GM18526 (cell line): ENCODE results near the gene SMIM32.

Experiments used
- POLR2A ChIP-seq: IDR thresholded peaks from 3 replicates; pipeline ENCODE4 v1.6.1; 2011; ENCODE audit not compliant: insufficient read length; ENCODE audit errors: extremely low read depth

SMIM32 gene

GRCh38 chr5:136192526-136193321 lies at the start of gene SMIM32:
Gene SMIM32 (minus strand): TSS chr5:136193162. CDS start chr5:136192524, 638 bp downstream.
- no peak for TF ChIP-seq POLR2A

DNA sequence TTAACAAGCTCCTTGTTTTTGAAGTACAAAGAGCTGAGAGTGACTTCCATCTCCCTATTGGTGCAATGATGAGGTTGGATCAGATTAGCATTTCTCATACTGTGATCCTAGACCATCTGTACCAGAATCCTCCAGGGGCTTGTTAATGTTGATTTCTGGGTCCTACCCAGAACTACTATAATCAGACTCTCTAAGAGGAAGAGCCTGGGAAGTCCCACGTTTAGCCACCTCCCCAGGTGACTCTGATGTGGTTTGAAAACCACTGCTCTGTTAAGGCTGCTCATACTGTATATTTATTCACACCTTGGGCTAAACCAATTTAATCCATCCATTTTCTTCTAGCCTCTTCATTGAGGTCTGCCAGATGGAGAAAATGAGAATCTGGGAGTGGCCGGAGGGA lies 49.6 kb upstream of the SMIM32 start:
- no peak for TF ChIP-seq POLR2A

- TF ChIP-seq POLR2A: no peak
Measured at GRCh38 chr5:136242136-136242535, 49.2 kb upstream of the SMIM32 start.

GRCh38 chr5:136240894-136241293 lies 47.9 kb upstream of the SMIM32 start:
- no peak for TF ChIP-seq POLR2A

DNA sequence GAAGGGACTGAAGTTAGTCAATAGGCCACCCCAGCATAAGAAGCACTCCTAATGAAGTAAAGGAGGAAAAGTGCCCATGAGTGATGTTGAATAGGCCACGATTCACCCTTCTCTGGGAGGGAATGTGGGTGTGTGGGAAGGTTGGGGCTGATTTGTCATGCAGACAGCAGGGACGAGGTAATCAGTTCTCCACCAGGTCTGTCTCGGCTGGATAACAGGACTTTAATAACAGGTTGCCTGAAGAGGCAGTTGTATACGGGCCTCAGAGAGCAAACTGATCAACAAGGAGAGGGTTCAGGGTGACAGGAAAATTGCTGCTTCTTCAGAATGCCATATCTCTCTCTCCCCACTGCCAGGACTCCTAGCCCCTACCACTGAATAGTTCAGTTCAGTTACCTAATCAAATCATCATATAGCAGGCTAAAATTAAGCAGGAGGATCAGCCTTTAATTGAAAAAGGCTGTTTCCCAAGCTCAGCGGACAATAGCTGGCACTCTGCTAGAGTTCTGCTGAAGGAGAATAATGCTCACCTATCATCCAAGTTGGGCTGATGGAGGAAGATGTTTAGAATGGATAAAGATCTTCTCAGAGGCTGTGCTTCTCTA lies 43.6 kb upstream of the SMIM32 start:
- no peak for TF ChIP-seq POLR2A

DNA sequence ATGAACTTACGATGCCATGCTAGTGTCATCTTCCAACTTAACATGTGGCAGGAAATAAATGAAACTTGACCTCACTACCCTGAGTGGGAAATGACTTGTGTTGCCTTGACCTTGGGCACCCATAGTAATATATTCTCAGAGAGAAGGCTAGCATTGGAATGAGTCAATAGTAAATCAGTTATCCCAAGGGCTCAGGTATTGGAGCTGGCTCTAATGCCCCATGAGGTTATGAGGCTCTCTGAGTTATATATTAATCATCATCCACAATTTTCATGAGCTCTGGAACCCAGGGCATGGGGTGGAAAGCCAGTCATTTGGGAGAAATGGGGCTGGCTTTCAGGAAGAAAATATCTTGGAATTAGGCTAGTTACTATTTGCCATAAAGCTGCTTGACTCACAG lies 42.4 kb upstream of the SMIM32 start:
- TF ChIP-seq POLR2A: no peak

GRCh38 chr5:136232316-136232715 lies 39.4 kb upstream of the SMIM32 start:
- no peak for TF ChIP-seq POLR2A

- TF ChIP-seq POLR2A: no peak
Measured at GRCh38 chr5:136230176-136230575, 37.2 kb upstream of the SMIM32 start.

DNA sequence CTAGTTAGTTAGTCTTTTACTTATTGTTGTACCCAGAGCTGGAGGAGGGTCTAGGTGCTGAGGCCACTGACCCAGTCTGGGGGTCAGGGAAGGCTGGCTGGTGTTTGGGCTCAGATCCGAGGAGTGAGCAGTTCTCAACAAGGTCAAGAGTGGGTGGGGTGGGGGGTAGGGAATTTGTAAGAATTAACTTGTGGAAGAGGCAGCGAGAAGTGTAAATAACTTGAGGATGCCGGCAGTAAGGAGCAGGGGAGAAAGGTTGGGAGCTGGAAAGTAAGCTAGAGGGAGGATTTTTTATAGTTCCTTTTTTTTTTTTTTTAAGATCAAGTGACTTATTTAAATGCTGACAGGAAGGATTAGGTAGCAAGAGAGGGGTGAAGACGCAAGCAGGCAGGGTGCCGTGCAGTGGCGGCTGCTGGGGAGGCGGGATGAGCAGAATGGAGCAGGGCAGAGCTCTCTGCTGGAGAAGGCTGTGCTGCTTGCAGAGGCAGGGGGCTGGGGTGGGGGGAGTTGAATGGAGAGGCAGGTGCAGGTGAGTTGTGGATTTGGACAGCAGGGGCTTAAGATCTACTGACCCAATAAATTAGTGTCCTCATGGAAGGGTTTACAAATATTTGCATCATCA lies 35.3 kb upstream of the SMIM32 start:
- TF ChIP-seq POLR2A: no peak

- TF ChIP-seq POLR2A: no peak
Measured at GRCh38 chr5:136226401-136226800, 33.4 kb upstream of the SMIM32 start.

GRCh38 chr5:136225796-136226195 lies 32.8 kb upstream of the SMIM32 start:
- no peak for TF ChIP-seq POLR2A

DNA sequence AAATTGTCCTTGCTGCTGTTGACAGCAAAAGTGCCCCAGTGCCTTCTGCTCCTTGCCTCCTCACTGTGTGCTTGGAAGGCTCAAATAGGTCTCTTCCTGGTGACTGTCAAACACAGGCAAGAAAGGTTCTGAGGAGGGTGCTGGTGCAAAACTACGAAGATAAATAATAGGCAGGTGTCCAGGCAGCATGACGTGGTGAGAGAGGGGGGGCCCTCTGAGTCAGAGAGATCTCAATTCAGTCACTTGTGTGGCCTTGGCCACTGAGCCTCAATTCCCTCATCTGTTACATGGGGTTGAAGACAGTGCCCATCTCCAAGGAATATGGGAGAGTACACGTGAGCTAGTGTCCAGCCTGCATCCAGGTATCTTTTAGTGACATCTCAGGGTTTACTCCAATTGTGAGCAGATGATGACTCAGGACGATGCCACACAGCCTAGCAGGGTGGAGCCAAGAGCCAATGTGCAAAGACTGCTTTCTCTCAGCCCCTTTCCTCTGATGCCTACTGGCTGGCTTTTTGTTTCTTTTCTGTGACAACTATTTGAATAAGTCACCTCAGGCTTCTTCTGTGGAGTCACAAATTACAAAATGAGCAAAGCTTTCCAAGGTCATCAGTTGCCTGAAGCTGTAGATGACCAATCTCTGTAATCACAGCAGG lies 29.7 kb upstream of the SMIM32 start:
- TF ChIP-seq POLR2A: no peak

DNA sequence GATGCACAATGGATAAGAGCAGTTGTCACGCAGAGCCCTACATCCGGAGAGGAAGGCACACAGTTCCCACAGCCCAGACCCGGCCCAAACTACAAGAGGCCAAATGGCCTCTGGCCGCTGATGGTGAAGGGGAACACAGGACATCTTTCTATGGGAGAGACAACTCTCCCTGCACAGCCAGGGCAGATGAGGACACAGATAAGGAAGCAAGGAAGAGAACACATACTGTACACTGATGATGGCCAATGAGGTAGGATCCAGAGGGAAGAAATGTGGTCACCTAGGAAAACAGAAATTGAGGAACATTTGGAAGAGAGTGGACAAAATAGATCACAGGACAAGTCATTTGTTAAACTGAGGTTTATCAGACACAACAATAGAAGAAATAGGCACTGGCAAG lies 28.4 kb upstream of the SMIM32 start:
- no peak for TF ChIP-seq POLR2A

DNA sequence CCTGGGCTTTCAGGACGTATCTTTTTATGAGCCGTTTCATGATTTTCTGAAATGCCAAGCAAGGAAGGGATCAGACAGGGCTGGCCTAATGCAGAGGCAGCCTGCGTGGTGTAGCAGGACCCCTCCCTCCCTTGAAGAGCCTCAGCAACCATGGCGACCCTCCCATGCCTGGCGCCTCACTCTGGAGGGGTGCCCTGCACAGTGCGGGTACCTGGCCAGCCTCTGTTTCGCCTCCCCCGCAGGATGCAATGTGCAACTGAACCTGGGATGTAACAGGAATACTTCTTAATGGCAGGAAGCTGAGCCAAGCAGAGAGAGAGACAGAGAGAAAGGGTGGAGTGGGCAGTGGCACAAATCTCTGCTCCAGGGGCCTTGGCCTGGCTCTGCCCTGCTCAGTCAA lies 23.3 kb upstream of the SMIM32 start:
- TF ChIP-seq POLR2A: no peak

GRCh38 chr5:136215812-136216211 lies 22.9 kb upstream of the SMIM32 start:
- TF ChIP-seq POLR2A: no peak

GRCh38 chr5:136213919-136214493 lies 21.0 kb upstream of the SMIM32 start:
- TF ChIP-seq POLR2A: no peak

DNA sequence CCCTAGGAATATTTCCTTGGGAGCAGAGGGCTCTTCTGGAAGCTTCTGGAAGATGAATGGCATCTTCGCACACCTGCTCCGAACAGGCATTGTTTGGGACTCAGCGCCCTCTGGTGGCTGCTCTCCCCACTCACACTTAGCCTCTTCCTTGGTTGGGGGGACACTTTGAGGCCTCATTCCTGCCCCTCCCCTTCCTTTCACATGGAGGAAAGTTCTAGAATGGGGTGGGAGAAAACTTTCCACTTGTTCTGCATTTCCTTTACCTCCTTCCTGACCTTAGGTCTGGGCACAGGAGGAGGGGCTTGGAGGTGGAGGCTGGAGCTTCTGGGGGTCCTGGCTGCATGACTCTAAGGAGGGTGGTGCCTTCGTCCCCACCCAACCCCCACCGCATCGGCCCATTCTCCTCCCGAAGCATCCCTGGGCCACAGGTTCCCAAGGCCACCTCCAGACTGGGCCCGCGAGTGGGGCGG lies 19.3 kb upstream of the SMIM32 start:
- TF ChIP-seq POLR2A: no peak
